Measurements from ENCODE around the gene ITGA5.

GRCh38 chr12:54390668-54391551 lies 28.2 kb downstream of the ITGA5 start:
- no peak for TF ChIP-seq ZSCAN25 (CRISPR knock-in tag; IDR thresholded peaks at IDR 0.05)
- no peak for TF ChIP-seq THAP11 (CRISPR knock-in tag; IDR thresholded peaks at IDR 0.05)
